HEK293 (cell line): ENCODE results near the gene HYOU1.
"Not testable (repeated sequence)": the region's sequence is repeated elsewhere in the genome, so short reads cannot be mapped to it uniquely, and the experiment has no call there.

Source experiments
- CTCF ChIA-PET: fragments of 350-600 bp; formaldehyde crosslinking; extraction: SDS; loops from one replicate; lab custom pipeline; 2021; ENCODE audit warnings: antibody characterized with exemption; lab: Yijun Ruan, JAX
- POLR2A ChIA-PET: fragments of 300-600 bp; formaldehyde crosslinking; extraction: SDS; loops from one replicate; lab custom pipeline; 2020; ENCODE audit warnings: antibody characterized with exemption, inconsistent platforms; lab: Yijun Ruan, JAX
- H3K27ac ChIP-seq: fragments of 200-500 bp; sonication (Bioruptor generic); 2 replicates; pipeline ENCODE4 v1.5.1; 2014; ENCODE audit warnings: low read depth, low read length, control low read depth, inconsistent platforms; ENCODE audit errors: extremely low read depth
- H3K36me3 ChIP-seq, 2 experiments: fragments of 200-500 bp in 1 of 2; sonication (Bioruptor generic) in 1 of 2; 1 replicate in 1 of 2; 2 replicates in 1 of 2; pipeline ENCODE4 v1.5.1; 2014 to 2017; ENCODE audit warnings: inconsistent platforms in 2 of 2, low read length in 2 of 2; ENCODE audit not compliant: control insufficient read depth in 2 of 2, insufficient read depth in 1 of 2
- H3K4me1 ChIP-seq: fragments of 200-500 bp; sonication (Bioruptor generic); 2 replicates; pipeline ENCODE4 v1.5.1; 2014; ENCODE audit warnings: mild to moderate bottlenecking, low read length, inconsistent platforms; ENCODE audit not compliant: control insufficient read depth, insufficient read depth
- H3K4me3 ChIP-seq: 2 replicates; pipeline ENCODE4 v1.5.1; 2011; ENCODE audit warnings: low read depth, mild to moderate bottlenecking, control low read depth, low read length, moderate library complexity
- H3K9me3 ChIP-seq: fragments of 200-500 bp; sonication (Bioruptor generic); 2 replicates; pipeline ENCODE4 v1.5.1; 2014; ENCODE audit warnings: low read depth, low read length, inconsistent platforms; ENCODE audit not compliant: control insufficient read depth, insufficient read depth
- CTCF ChIP-seq: fragments of 450-650 bp; formaldehyde crosslinking; IDR thresholded peaks from 2 replicates; pipeline ENCODE4 v1.5.1; 2016; ENCODE audit warnings: missing biosample characterization, missing genetic modification characterization
- GLI2 ChIP-seq: fragments of 450-650 bp; formaldehyde crosslinking; IDR thresholded peaks from 2 replicates; pipeline ENCODE4; 2017; ENCODE audit warnings: missing biosample characterization, missing genetic modification characterization, low read depth, borderline replicate concordance
- GLIS1 ChIP-seq: fragments of 450-650 bp; formaldehyde crosslinking; IDR thresholded peaks from 2 replicates; pipeline ENCODE4 v1.5.1; 2016; ENCODE audit warnings: missing biosample characterization, missing genetic modification characterization
- HOXA7 ChIP-seq: sonication (generic); formaldehyde crosslinking; IDR thresholded peaks from 2 replicates; pipeline ENCODE4 v1.8.1; 2022; ENCODE audit warnings: missing genetic modification reagents, borderline replicate concordance
- KLF9 ChIP-seq: fragments of 450-650 bp; formaldehyde crosslinking; IDR thresholded peaks from 2 replicates; pipeline ENCODE4 v1.5.1; 2016; ENCODE audit warnings: missing biosample characterization, missing genetic modification characterization, low read depth
- PRDM1 ChIP-seq: fragments of 450-650 bp; formaldehyde crosslinking; IDR thresholded peaks from 2 replicates; pipeline ENCODE4; 2016; ENCODE audit warnings: missing biosample characterization, missing genetic modification characterization
- SP2 ChIP-seq: fragments of 450-650 bp; formaldehyde crosslinking; IDR thresholded peaks from 2 replicates; pipeline ENCODE4 v1.5.1; 2016; ENCODE audit warnings: missing biosample characterization, missing genetic modification characterization
- SP3 ChIP-seq: fragments of 450-650 bp; formaldehyde crosslinking; IDR thresholded peaks from 2 replicates; pipeline ENCODE4 v1.5.1; 2016; ENCODE audit warnings: missing biosample characterization, missing genetic modification characterization
- ZFP3 ChIP-seq: fragments of 450-650 bp; formaldehyde crosslinking; IDR thresholded peaks from 2 replicates; pipeline ENCODE4 v1.5.1; 2016; ENCODE audit warnings: low read depth, missing biosample characterization, missing genetic modification characterization
- ZNF146 ChIP-seq: fragments of 450-650 bp; formaldehyde crosslinking; IDR thresholded peaks from 2 replicates; pipeline ENCODE4 v1.5.1; 2016; ENCODE audit warnings: missing biosample characterization, missing genetic modification characterization
- ZNF174 ChIP-seq: fragments of 450-650 bp; formaldehyde crosslinking; IDR thresholded peaks from 2 replicates; pipeline ENCODE4 v1.5.0; 2017; ENCODE audit warnings: missing biosample characterization, mild to moderate bottlenecking, missing genetic modification characterization
- ZNF175 ChIP-seq: fragments of 450-650 bp; formaldehyde crosslinking; IDR thresholded peaks from 2 replicates; pipeline ENCODE4 v1.5.1; 2016; ENCODE audit warnings: missing biosample characterization, missing genetic modification characterization
- ZNF223 ChIP-seq: fragments of 450-650 bp; formaldehyde crosslinking; IDR thresholded peaks from 2 replicates; pipeline ENCODE4 v1.5.1; 2016; ENCODE audit warnings: missing biosample characterization, missing genetic modification characterization
- ZNF248 ChIP-seq: fragments of 450-650 bp; formaldehyde crosslinking; IDR thresholded peaks from 2 replicates; pipeline ENCODE4 v1.5.1; 2017; ENCODE audit warnings: missing biosample characterization, missing genetic modification characterization
- ZNF302 ChIP-seq: fragments of 450-650 bp; formaldehyde crosslinking; IDR thresholded peaks from 2 replicates; pipeline ENCODE4 v1.5.1; 2016; ENCODE audit warnings: missing biosample characterization, missing genetic modification characterization, low read depth
- ZNF488 ChIP-seq: fragments of 450-650 bp; formaldehyde crosslinking; IDR thresholded peaks from 2 replicates; pipeline ENCODE4 v1.5.1; 2016; ENCODE audit warnings: missing biosample characterization, missing genetic modification characterization
- ZNF544 ChIP-seq: fragments of 450-650 bp; formaldehyde crosslinking; IDR thresholded peaks from 2 replicates; pipeline ENCODE4 v1.5.0; 2017; ENCODE audit warnings: missing biosample characterization, missing genetic modification characterization
- ZNF654 ChIP-seq: fragments of 450-650 bp; formaldehyde crosslinking; IDR thresholded peaks from 2 replicates; pipeline ENCODE4 v1.5.1; 2016; ENCODE audit warnings: low read depth, missing biosample characterization, missing genetic modification characterization
- ZNF768 ChIP-seq: fragments of 450-650 bp; formaldehyde crosslinking; IDR thresholded peaks from 2 replicates; pipeline ENCODE4 v1.5.1; 2018; ENCODE audit warnings: missing biosample characterization, mild to moderate bottlenecking, missing genetic modification characterization
- ZSCAN16 ChIP-seq: fragments of 450-650 bp; formaldehyde crosslinking; IDR thresholded peaks from 2 replicates; pipeline ENCODE4 v1.5.1; 2016; ENCODE audit warnings: missing biosample characterization, missing genetic modification characterization
- TF ChIP-seq, protein P1 (sequence below): fragments of 450-650 bp; formaldehyde crosslinking; IDR thresholded peaks from 2 replicates; pipeline ENCODE4 v1.5.1; 2017; ENCODE audit warnings: missing biosample characterization, missing genetic modification characterization
- TF ChIP-seq, protein P2 (sequence below): fragments of 450-650 bp; formaldehyde crosslinking; IDR thresholded peaks from 2 replicates; pipeline ENCODE4 v1.5.1; 2016; ENCODE audit warnings: missing biosample characterization, missing genetic modification characterization

Gene HYOU1

DNA sequence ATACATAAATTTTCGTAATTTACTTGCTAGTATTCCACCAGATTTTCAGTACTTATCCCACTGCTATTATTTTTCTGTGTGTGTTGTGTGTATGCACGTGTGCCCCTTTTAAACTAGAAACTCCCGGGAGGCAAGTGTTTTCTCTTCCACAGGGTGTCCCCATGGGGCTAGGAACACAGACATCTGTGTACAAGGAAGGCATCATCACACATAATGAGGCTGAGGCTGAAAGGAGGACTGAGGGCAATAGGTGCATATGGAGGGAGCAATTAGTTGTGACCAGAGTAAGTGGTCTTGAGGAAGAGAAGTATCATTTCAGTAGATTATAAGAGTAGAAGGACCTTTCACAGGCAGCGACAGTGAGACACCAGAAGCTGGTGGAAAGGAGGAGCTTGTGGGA, 46.8 kb upstream of the HYOU1 start:
- POLR2A ChIA-PET: interaction anchor here (0.5 kb wide), 1 partner anchor 19 kb away, joined by 5 read pairs; no protein-coding TSS in a partner anchor
- H3K4me1 ChIP-seq: no peaks in the 10 kb centered on the region
- TF ChIP-seq, protein P1, sequence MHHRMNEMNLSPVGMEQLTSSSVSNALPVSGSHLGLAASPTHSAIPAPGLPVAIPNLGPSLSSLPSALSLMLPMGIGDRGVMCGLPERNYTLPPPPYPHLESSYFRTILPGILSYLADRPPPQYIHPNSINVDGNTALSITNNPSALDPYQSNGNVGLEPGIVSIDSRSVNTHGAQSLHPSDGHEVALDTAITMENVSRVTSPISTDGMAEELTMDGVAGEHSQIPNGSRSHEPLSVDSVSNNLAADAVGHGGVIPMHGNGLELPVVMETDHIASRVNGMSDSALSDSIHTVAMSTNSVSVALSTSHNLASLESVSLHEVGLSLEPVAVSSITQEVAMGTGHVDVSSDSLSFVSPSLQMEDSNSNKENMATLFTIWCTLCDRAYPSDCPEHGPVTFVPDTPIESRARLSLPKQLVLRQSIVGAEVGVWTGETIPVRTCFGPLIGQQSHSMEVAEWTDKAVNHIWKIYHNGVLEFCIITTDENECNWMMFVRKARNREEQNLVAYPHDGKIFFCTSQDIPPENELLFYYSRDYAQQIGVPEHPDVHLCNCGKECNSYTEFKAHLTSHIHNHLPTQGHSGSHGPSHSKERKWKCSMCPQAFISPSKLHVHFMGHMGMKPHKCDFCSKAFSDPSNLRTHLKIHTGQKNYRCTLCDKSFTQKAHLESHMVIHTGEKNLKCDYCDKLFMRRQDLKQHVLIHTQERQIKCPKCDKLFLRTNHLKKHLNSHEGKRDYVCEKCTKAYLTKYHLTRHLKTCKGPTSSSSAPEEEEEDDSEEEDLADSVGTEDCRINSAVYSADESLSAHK: peak; percentile 74
- TF ChIP-seq ZNF248 (no peak), PRDM1 (tag by site-specific recombination) (0 out of 2 replicates have a peak, but pooled peaks have one; percentile 38), ZNF654 (tag by site-specific recombination) (peak; percentile 27; the same call in 1 of the 2 replicates), CTCF (peak; percentile 40; the same call in 1 of the 2 replicates), GLIS1 (tag by site-specific recombination) (peak; percentile 89)
- TF ChIP-seq, protein P2, sequence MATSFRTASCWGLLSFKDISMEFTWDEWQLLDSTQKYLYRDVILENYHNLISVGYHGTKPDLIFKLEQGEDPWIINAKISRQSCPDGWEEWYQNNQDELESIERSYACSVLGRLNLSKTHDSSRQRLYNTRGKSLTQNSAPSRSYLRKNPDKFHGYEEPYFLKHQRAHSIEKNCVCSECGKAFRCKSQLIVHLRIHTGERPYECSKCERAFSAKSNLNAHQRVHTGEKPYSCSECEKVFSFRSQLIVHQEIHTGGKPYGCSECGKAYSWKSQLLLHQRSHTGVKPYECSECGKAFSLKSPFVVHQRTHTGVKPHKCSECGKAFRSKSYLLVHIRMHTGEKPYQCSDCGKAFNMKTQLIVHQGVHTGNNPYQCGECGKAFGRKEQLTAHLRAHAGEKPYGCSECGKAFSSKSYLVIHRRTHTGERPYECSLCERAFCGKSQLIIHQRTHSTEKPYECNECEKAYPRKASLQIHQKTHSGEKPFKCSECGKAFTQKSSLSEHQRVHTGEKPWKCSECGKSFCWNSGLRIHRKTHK (tag by site-specific recombination): no peak
- TF ChIP-seq, all 188 proteins: peak for 5
- Histone ChIP-seq H3K27ac (no peak overlapping the region), H3K4me3 (no peak overlapping the region), H3K36me3 (peaks cover 0 to 3% of the 10 kb centered on the region in 2 experiments; a peak in 1 of 3 replicates), H3K9me3 (no peaks in the 10 kb centered on the region)
- CTCF ChIA-PET: interaction anchor here (1.2 kb wide), 1 partner anchor 220 kb away, joined by 4 read pairs; no protein-coding TSS in a partner anchor

DNA sequence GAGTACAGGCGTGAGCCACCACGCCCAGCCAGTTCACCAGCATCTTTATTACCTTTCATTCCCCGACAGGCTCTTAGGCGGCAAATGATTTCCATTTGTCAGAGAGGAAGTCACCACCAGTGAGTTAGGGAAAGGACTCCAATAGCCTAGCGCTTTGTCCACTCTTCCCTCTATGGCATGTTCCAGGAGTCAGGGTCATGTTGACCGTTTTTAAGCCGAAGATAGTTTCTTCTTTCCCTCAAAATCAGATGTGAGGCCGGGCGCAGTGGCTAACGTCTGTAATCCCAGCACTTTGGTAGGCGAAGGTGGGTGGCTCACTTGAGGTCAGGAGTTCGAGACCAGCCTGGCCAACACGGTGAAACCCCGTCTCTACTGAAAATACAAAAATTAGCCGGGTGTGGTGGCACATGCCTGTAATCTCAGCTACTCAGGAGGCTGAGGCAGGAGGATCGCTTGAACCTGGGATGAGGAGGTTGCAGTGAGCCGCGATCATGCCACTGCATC, 46.2 kb upstream of the HYOU1 start:
- ChIA-PET CTCF (interaction anchor here (0.8 to 2.3 kb wide), 4 partner anchors 20 to 220 kb away, joined by 3 to 7 read pairs (median 6); partner anchors contain the start of gene NLRX1), POLR2A (interaction anchor here (0.6 to 1.8 kb wide), 7 partner anchors 18 to 85 kb away, joined by 4 to 22 read pairs (median 8); partner anchors contain the start of genes HINFP, NLRX1, RPS25 and TRAPPC4)
- H3K4me3 ChIP-seq, H3K9me3 ChIP-seq, H3K27ac ChIP-seq, H3K36me3 ChIP-seq, H3K4me1 ChIP-seq: not testable (repeated sequence)

GRCh38 chr11:119101759-119102423, 44.9 kb upstream of the HYOU1 start, which contains the start of gene DPAGT1:
DPAGT1 (minus strand) TSS chr11:119101853; CDS start chr11:119101655, 198 bp downstream.
- POLR2A ChIA-PET: interaction anchor here (0.6 to 1.8 kb wide), 19 partner anchors 8 to 510 kb away, joined by 3 to 22 read pairs (median 5); partner anchors contain the start of genes HINFP, HMBS, HYOU1 and MCAM
- CTCF ChIA-PET: interaction anchor here (0.8 to 2.3 kb wide), 11 partner anchors 21 to 412 kb away, joined by 3 to 7 read pairs (median 4); partner anchors contain the start of genes NLRX1, RPS25 and VPS11
- H3K9me3 ChIP-seq: no peaks in the 10 kb centered on the region
- TF ChIP-seq HOXA7 (CRISPR knock-in tag): no peak
- peak; percentile 81 for TF ChIP-seq SP2 (tag by site-specific recombination)
- peak; percentile 37; the same call in 1 of the 2 replicates for TF ChIP-seq KLF9 (tag by site-specific recombination)
- no peak for TF ChIP-seq ZNF544 (tag by site-specific recombination)
- TF ChIP-seq ZNF223 (tag by site-specific recombination): no peak
- TF ChIP-seq ZNF174 (tag by site-specific recombination): no peak
- TF ChIP-seq ZFP3 (tag by site-specific recombination): no peak
- no peak for TF ChIP-seq GLI2 (tag by site-specific recombination)
- TF ChIP-seq ZSCAN16 (tag by site-specific recombination): no peak
- TF ChIP-seq SP3 (tag by site-specific recombination): peak; percentile 74
- TF ChIP-seq ZNF768: no peak
- no peak for TF ChIP-seq ZNF302 (tag by site-specific recombination)
- no peak for TF ChIP-seq ZNF488
- no peak for TF ChIP-seq ZNF146 (tag by site-specific recombination)
- no peak for TF ChIP-seq ZNF175 (tag by site-specific recombination)

More at GRCh38 chr11:119101759-119102423, 44.9 kb upstream of the HYOU1 start, which contains the start of gene DPAGT1:
- H3K4me1 ChIP-seq: no peaks in the 10 kb centered on the region
- H3K27ac ChIP-seq: peak within 1 kb of the TSS; percentile 53
- peaks cover 0 to 22% of the 10 kb centered on the region in 2 experiments; a peak in 1 of 3 replicates for H3K36me3 ChIP-seq
- peak within 1 kb of the TSS; percentile 63 for H3K4me3 ChIP-seq
